Ishikawa (cell line): ENCODE measurements around the gene COMMD8.

Source experiments
- CEBPB ChIP-seq: IDR thresholded peaks from 2 replicates; pipeline ENCODE4 v1.6.1; 2012
- RAD21 ChIP-seq: IDR thresholded peaks from 2 replicates; pipeline ENCODE4 v1.6.1; 2012; ENCODE audit warnings: low read depth
- TAF1 ChIP-seq: IDR thresholded peaks from 2 replicates; pipeline ENCODE4 v1.6.1; 2012; ENCODE audit warnings: low read depth, mild to moderate bottlenecking
- TF ChIP-seq, protein P1 (sequence below): IDR thresholded peaks from 2 replicates; pipeline ENCODE4 v1.6.1; 2012; ENCODE audit warnings: low read depth, mild to moderate bottlenecking
- TF ChIP-seq, protein P2 (sequence below): IDR thresholded peaks from 2 replicates; pipeline ENCODE4 v1.6.1; 2012

DNA sequence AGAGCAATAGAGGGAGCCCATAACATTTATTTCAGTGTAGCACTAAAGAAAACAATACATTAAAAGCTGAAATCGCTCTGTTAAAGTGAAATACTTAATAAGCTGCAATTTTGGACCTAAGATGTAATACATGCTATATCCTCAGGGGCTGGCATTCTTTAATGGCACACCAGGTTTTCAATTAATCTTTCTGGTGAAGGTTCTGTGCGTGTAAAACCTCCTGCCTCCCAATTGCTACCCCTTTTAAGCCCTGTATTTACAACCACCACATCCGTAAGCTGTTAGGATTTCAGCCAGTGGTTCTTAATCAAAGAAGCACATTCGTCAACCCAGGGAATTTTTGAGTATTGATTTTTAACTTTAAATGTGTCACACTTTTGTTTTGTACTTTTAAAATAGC is 7.6 kb upstream of the COMMD8 start:
- TF ChIP-seq RAD21 (no peak), TAF1 (no peak), CEBPB (no peak)
- TF ChIP-seq, protein P1, sequence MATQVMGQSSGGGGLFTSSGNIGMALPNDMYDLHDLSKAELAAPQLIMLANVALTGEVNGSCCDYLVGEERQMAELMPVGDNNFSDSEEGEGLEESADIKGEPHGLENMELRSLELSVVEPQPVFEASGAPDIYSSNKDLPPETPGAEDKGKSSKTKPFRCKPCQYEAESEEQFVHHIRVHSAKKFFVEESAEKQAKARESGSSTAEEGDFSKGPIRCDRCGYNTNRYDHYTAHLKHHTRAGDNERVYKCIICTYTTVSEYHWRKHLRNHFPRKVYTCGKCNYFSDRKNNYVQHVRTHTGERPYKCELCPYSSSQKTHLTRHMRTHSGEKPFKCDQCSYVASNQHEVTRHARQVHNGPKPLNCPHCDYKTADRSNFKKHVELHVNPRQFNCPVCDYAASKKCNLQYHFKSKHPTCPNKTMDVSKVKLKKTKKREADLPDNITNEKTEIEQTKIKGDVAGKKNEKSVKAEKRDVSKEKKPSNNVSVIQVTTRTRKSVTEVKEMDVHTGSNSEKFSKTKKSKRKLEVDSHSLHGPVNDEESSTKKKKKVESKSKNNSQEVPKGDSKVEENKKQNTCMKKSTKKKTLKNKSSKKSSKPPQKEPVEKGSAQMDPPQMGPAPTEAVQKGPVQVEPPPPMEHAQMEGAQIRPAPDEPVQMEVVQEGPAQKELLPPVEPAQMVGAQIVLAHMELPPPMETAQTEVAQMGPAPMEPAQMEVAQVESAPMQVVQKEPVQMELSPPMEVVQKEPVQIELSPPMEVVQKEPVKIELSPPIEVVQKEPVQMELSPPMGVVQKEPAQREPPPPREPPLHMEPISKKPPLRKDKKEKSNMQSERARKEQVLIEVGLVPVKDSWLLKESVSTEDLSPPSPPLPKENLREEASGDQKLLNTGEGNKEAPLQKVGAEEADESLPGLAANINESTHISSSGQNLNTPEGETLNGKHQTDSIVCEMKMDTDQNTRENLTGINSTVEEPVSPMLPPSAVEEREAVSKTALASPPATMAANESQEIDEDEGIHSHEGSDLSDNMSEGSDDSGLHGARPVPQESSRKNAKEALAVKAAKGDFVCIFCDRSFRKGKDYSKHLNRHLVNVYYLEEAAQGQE = no peak
- TF ChIP-seq, protein P2, sequence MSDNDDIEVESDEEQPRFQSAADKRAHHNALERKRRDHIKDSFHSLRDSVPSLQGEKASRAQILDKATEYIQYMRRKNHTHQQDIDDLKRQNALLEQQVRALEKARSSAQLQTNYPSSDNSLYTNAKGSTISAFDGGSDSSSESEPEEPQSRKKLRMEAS = no peak
